ENCODE results near the gene GNAI2.

The GNAI2 gene

GRCh38 chr3:50299929-50300680 lies 64.1 kb downstream of the GNAI2 start:
- TF ChIP-seq CTCF (conservative IDR thresholded peaks at IDR 0.05; ENCODE audit: control insufficient read depth, insufficient read depth, low read depth, low read length) = no peak
- DNase-seq (ENCODE audit: low read depth) = peak; percentile 80

GRCh38 chr3:50300681-50301254 lies 64.8 kb downstream of the GNAI2 start:
- no peak overlapping the region for H3K4me3 ChIP-seq (ENCODE audit: control insufficient read depth, low read depth, low read length)
- no peak for DNase-seq (ENCODE audit: low read depth)
- TF ChIP-seq CTCF (conservative IDR thresholded peaks at IDR 0.05; ENCODE audit: control insufficient read depth, insufficient read depth, low read depth, low read length) = no peak

More at GRCh38 chr3:50299929-50300680, 64.1 kb downstream of the GNAI2 start:
- peak overlapping the region; percentile 51 for H3K4me3 ChIP-seq (ENCODE audit: control insufficient read depth, low read depth, low read length)

- no peak for DNase-seq (ENCODE audit: low read depth)
- TF ChIP-seq CTCF (conservative IDR thresholded peaks at IDR 0.05; ENCODE audit: control insufficient read depth, insufficient read depth, low read depth, low read length) = no peak
- no peak overlapping the region for H3K4me3 ChIP-seq (ENCODE audit: control insufficient read depth, low read depth, low read length)
Observed at GRCh38 chr3:50302095-50303012, 66.3 kb downstream of the GNAI2 start.

- peak within 1 kb of the TSS; percentile 9 for H3K4me3 ChIP-seq (ENCODE audit: control insufficient read depth, low read depth, low read length)
- peak; percentile 45 for DNase-seq (ENCODE audit: low read depth)
- peak; percentile 11 for TF ChIP-seq CTCF (conservative IDR thresholded peaks at IDR 0.05; ENCODE audit: control insufficient read depth, insufficient read depth, low read depth, low read length)
Observed at GRCh38 chr3:50303013-50303815, 67.2 kb downstream of the GNAI2 start, which contains the start of gene HYAL1. Gene HYAL1, minus strand, starts transcription at chr3:50303574. Its CDS starts 618 bp downstream, at chr3:50302956.

GRCh38 chr3:50304601-50305000 lies 68.6 kb downstream of the GNAI2 start:
- peak; percentile 65 for DNase-seq (ENCODE audit: low read depth)
- no peak overlapping the region for H3K4me3 ChIP-seq (ENCODE audit: control insufficient read depth, low read depth, low read length)
- no peak for TF ChIP-seq CTCF (conservative IDR thresholded peaks at IDR 0.05; ENCODE audit: control insufficient read depth, insufficient read depth, low read depth, low read length)

Data from fibroblast of mammary gland (primary cell).